ENCODE data around the gene CLPTM1. TPM values are rescaled to one million over a fixed set of nuclear protein-coding genes. Genes with fewer than 3 reads are reported as not detected.
A peak's percentile ranks its signal among the peaks of the same experiment; 100 is the strongest.

The CLPTM1 gene
- total RNA-seq, 1 donor from 2014 or later, result 58.0 TPM

DNA sequence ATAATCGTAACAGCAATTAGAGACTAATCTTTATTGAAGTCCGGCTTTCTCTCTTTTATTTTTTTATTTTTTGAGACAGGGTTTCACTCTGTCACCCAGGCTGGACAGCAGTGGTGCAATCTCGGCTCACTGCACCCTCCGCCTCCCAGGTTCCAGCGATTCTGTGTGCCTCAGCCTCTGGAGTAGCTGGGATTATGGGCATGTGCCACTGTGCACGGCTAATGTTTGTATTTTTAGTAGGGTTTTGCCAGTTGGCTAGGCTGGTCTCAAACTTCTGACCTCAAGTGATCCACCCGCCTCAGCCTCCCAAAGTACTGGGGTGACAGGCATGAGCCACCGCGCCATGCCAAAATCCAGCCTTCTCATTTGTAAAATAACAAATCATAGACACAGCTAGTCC lies 5.6 kb upstream of the CLPTM1 start:
- no peak for DNase-seq (ENCODE audit: low read depth)
- Histone ChIP-seq H3K36me3 (ENCODE audit: control insufficient read depth, insufficient read depth, low read length) (no peaks in the 10 kb centered on the region), H3K4me3 (ENCODE audit: low read depth, low read length) (no peak overlapping the region), H3K27me3 (ENCODE audit: control insufficient read depth, insufficient read depth, low read length) (no peaks in the 10 kb centered on the region)
- TF ChIP-seq, protein P1, sequence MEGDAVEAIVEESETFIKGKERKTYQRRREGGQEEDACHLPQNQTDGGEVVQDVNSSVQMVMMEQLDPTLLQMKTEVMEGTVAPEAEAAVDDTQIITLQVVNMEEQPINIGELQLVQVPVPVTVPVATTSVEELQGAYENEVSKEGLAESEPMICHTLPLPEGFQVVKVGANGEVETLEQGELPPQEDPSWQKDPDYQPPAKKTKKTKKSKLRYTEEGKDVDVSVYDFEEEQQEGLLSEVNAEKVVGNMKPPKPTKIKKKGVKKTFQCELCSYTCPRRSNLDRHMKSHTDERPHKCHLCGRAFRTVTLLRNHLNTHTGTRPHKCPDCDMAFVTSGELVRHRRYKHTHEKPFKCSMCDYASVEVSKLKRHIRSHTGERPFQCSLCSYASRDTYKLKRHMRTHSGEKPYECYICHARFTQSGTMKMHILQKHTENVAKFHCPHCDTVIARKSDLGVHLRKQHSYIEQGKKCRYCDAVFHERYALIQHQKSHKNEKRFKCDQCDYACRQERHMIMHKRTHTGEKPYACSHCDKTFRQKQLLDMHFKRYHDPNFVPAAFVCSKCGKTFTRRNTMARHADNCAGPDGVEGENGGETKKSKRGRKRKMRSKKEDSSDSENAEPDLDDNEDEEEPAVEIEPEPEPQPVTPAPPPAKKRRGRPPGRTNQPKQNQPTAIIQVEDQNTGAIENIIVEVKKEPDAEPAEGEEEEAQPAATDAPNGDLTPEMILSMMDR (IDR thresholded peaks at IDR 0.05; ENCODE audit: insufficient read depth, low read length, poor library complexity, severe bottlenecking), result no peak

DNA sequence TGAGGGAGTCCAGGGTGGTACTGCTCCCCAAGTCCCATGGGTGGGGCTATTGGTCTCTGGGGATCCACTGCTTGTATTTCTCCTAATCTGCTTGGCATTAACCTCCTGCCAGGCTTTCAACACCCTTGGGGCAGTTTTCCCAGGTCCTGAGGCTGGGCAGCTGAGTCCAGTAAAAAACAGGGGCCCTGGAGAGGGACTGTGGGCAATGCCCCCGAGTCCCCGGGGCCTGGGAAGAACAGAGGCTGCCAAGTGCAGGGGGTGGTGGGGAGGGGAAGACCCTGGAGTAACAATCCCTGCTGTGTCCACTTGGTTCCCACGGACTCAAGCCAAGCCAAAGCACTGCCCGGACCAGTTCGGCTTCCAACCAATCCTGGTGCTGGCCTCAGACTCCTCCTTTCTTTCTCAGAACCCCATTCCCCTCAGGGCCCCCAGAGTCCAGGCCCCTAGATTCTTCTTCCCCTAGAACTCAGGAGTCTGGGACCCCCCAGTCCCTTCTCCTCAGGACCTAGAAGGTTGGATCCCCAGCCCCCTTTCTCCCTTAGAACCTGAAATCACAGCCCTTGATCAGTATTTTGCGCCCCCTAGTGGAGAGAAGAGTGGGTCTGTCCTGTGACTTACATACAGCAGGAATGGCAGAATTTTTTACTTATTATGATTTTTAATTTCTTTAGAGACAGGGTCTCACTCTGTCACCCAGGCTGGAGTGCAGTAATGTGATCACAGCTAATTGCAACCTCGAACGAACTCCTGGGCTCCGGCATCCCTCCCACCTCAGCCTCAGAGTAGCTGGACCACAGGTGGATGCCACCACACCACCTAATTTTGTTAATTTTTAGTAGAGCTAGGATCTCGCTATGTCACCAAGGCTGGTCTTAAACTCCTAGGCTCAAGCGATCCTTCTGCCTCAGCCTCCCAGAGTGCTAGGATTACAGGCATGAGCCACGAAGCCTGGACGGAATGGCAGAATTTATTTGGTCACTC lies 3.7 kb upstream of the CLPTM1 start:
- peak; percentile 43 for DNase-seq (ENCODE audit: low read depth)
- no peaks in the 10 kb centered on the region for H3K36me3 ChIP-seq (ENCODE audit: control insufficient read depth, insufficient read depth, low read length)
- H3K27me3 ChIP-seq (ENCODE audit: control insufficient read depth, insufficient read depth, low read length), result no peaks in the 10 kb centered on the region
- H3K4me3 ChIP-seq (ENCODE audit: low read depth, low read length), result no peak overlapping the region
- TF ChIP-seq, protein P1 (IDR thresholded peaks at IDR 0.05; ENCODE audit: insufficient read depth, low read length, poor library complexity, severe bottlenecking), result peak; percentile 85

DNA sequence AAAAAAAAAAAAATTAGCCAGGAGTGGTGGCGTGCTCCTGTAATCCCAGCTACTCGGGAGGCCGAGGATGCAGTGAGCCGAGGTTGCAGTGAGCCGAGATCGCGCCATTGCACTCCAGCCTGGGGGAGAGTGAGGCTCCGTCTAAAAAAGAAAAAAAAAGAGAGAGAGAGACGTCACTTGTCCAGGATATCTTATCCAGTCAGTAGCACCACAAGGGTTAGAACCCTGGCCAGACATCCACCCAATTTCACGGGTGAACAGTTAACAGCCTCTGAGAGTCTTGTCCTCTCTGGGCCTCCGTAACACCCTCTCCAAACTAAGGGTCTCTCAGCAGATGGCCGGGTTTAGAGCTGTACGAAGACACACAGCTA lies 917 bp upstream of the CLPTM1 start:
- no peak for DNase-seq (ENCODE audit: low read depth)
- H3K27me3 ChIP-seq (ENCODE audit: control insufficient read depth, insufficient read depth, low read length), result no peaks in the 10 kb centered on the region
- TF ChIP-seq, protein P1 (IDR thresholded peaks at IDR 0.05; ENCODE audit: insufficient read depth, low read length, poor library complexity, severe bottlenecking), result no peak
- H3K4me3 ChIP-seq (ENCODE audit: low read depth, low read length), result peak overlapping the region; percentile 79
- H3K36me3 ChIP-seq (ENCODE audit: control insufficient read depth, insufficient read depth, low read length), result no peaks in the 10 kb centered on the region

DNA sequence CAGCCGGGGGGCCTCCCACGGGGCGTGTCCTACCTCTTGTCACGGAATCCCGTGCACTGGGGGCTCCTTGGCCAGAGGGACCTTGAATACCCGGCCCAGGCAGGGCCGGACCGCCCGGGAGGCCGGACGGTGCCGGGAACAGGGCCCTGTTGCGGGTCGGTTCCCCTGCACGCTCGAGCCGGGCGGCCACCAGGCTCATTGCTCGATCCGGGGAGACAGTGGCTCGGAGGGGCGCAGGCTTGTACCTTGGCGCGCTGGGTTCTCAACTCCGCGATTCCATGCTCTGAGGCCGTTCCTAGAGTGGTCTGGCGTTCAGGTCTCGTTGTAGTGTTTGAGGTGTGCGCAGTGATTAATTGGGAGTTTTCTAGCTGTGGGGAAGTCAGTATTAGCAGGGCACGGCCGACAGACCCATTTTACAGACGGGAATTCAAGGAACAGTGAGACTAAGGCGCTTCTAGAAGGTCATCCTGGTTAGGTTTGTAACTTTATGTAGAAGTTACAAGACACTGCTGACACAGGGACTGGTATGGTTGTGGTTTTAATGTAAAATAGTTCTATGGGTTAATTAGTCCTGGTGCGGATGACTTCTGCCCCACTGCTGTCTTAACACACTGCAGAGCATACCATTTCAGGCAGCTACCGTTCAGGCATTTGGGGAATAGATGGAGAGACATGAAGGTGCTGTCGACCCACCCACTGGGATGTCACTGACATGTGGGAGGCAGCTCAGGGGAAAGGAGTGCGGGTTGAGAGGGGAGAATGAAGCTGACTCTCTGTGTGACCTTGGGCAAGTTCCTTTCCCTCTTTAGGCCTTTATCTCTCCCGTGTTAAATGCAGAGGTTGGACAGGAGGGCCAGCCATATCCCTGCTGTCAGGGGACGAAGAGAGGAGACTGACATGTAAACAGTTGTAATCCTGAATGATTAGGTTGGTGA lies 592 bp downstream of the CLPTM1 start:
- DNase-seq (ENCODE audit: low read depth), result no peak

DNA sequence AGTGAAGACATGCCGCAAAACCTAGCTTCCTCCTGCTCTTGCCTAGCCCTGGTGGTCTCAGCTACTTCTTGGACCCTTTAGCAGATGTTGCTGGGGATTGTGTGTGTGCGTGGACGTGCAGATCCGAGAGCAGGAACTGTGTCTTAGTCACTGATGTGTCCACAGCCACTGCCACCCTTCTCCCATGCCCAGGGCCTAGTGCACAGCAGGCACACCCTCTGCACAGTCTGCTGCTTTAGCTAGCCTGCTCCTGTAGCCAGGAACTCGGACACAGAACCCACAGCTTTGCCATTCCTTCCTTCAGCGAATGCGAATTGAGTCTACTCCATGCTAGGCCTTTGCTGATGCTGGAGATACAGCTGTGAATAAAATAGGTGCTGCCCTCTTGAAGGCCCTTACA lies 2.3 kb downstream of the CLPTM1 start:
- H3K27me3 ChIP-seq (ENCODE audit: control insufficient read depth, insufficient read depth, low read length), result no peaks in the 10 kb centered on the region
- TF ChIP-seq, protein P1 (IDR thresholded peaks at IDR 0.05; ENCODE audit: insufficient read depth, low read length, poor library complexity, severe bottlenecking), result no peak
- H3K36me3 ChIP-seq (ENCODE audit: control insufficient read depth, insufficient read depth, low read length), result no peaks in the 10 kb centered on the region
- DNase-seq (ENCODE audit: low read depth), result no peak
- H3K4me3 ChIP-seq (ENCODE audit: low read depth, low read length), result no peak overlapping the region

More for the DNA sequence above, 592 bp downstream of the CLPTM1 start:
- Histone ChIP-seq H3K4me3 (ENCODE audit: low read depth, low read length) (peak overlapping the region; percentile 94), H3K27me3 (ENCODE audit: control insufficient read depth, insufficient read depth, low read length) (no peaks in the 10 kb centered on the region), H3K36me3 (ENCODE audit: control insufficient read depth, insufficient read depth, low read length) (no peaks in the 10 kb centered on the region)
- TF ChIP-seq, protein P1 (IDR thresholded peaks at IDR 0.05; ENCODE audit: insufficient read depth, low read length, poor library complexity, severe bottlenecking), result no peak

All from kidney epithelial cell (primary cell).